ENCODE results near the gene PDE11A. TPM values are rescaled to one million over a fixed set of nuclear protein-coding genes. Genes with fewer than 3 reads are reported as not detected.

The PDE11A gene
- total RNA-seq, 1 experiment from 2014 or later, result not detected

GRCh38 chr2:177577075-177577474 is 495.5 kb downstream of the PDE11A start:
- Mint-ChIP-seq H3K4me1 (ENCODE audit: insufficient read depth, unreplicated experiment) (no peaks in the 10 kb centered on the region), H3K36me3 (ENCODE audit: insufficient read depth, unreplicated experiment) (no peaks in the 10 kb centered on the region), H3K4me3 (ENCODE audit: unreplicated experiment) (no peak overlapping the region), H3K9me3 (ENCODE audit: unreplicated experiment) (no peaks in the 10 kb centered on the region), H3K27me3 (ENCODE audit: insufficient read depth, unreplicated experiment) (no peaks in the 10 kb centered on the region), H3K27ac (ENCODE audit: low read depth, unreplicated experiment) (no peak overlapping the region)
- no peak for TF ChIP-seq CTCF (IDR thresholded peaks at IDR 0.05; ENCODE audit: unreplicated experiment)
- CTCF ChIA-PET, result no interaction called here
- POLR2A ChIA-PET, result no interaction called here
- BruUV-seq (replicated peaks), result no TSS peak
- intact Hi-C loops (cut with micrococcal nuclease), result no loop called here
- DNase-seq (ENCODE audit: unreplicated experiment), result no peak

GRCh38 chr2:177575358-177575757 is 497.2 kb downstream of the PDE11A start:
- Mint-ChIP-seq H3K4me1 (ENCODE audit: insufficient read depth, unreplicated experiment) (no peaks in the 10 kb centered on the region), H3K36me3 (ENCODE audit: insufficient read depth, unreplicated experiment) (no peaks in the 10 kb centered on the region), H3K4me3 (ENCODE audit: unreplicated experiment) (no peak overlapping the region), H3K9me3 (ENCODE audit: unreplicated experiment) (no peaks in the 10 kb centered on the region), H3K27me3 (ENCODE audit: insufficient read depth, unreplicated experiment) (no peaks in the 10 kb centered on the region), H3K27ac (ENCODE audit: low read depth, unreplicated experiment) (no peak overlapping the region)
- BruUV-seq (replicated peaks), result no TSS peak
- no peak for DNase-seq (ENCODE audit: unreplicated experiment)
- intact Hi-C loops (cut with micrococcal nuclease), result no loop called here
- POLR2A ChIA-PET, result interaction anchor here (0.8 to 1.3 kb wide), 2 partner anchors 117 to 172 kb away, joined by 3 read pairs; no protein-coding TSS in a partner anchor
- TF ChIP-seq CTCF (IDR thresholded peaks at IDR 0.05; ENCODE audit: unreplicated experiment), result no peak
- CTCF ChIA-PET, result interaction anchor here (1.0 kb wide), 1 partner anchor 191 kb away, joined by 3 read pairs; no protein-coding TSS in a partner anchor

GRCh38 chr2:177574356-177574755 is 498.2 kb downstream of the PDE11A start:
- no peaks in the 10 kb centered on the region for H3K4me1 Mint-ChIP-seq (ENCODE audit: insufficient read depth, unreplicated experiment)
- no peak for TF ChIP-seq CTCF (IDR thresholded peaks at IDR 0.05; ENCODE audit: unreplicated experiment)
- no TSS peak for BruUV-seq (replicated peaks)
- no peak for DNase-seq (ENCODE audit: unreplicated experiment)
- no peaks in the 10 kb centered on the region for H3K36me3 Mint-ChIP-seq (ENCODE audit: insufficient read depth, unreplicated experiment)
- no peak overlapping the region for H3K4me3 Mint-ChIP-seq (ENCODE audit: unreplicated experiment)
- H3K27ac Mint-ChIP-seq (ENCODE audit: low read depth, unreplicated experiment), result no peak overlapping the region
- intact Hi-C loops (cut with micrococcal nuclease), result no loop called here
- ChIA-PET CTCF (no interaction called here), POLR2A (interaction anchor here (0.7 kb wide), 1 partner anchor 24 kb away, joined by 3 read pairs; no protein-coding TSS in a partner anchor)
- H3K9me3 Mint-ChIP-seq (ENCODE audit: unreplicated experiment), result no peaks in the 10 kb centered on the region
- H3K27me3 Mint-ChIP-seq (ENCODE audit: insufficient read depth, unreplicated experiment), result no peaks in the 10 kb centered on the region

Other genes with a start within 250 kb of the PDE11A start
- gene RBM45, start 39.7 kb upstream of the PDE11A start, total RNA-seq (2022), result 12.7 and 14.5 TPM in 2 replicates
- 26.2 and 43.1 TPM in 2 replicates for gene OSBPL6, start 121.7 kb upstream of the PDE11A start, total RNA-seq (2022)

Data from MCF 10A (cell line).